ENCODE results near the gene FYB2.

FYB2 gene

DNA sequence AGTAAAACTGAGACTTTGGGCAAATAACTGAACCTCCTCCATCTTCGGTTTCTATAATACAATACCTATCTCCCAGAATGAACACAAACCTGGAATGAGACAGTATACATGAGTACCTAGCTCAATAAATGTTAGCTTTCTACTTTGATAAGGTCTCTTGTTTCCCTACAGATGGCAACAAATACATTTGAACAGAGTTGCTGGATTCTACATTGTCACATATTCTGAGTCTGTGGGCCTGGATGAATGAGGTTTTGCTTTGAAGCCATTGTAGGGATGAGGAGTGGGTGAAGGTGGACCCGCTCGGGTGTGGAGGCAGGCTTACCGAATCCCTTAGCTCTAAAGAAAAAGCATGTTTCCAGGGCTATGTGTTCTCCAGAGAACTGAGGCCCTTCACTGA lies 13.9 kb upstream of the FYB2 start:
- DNase-seq (ENCODE audit: low spot score): no peak

DNA sequence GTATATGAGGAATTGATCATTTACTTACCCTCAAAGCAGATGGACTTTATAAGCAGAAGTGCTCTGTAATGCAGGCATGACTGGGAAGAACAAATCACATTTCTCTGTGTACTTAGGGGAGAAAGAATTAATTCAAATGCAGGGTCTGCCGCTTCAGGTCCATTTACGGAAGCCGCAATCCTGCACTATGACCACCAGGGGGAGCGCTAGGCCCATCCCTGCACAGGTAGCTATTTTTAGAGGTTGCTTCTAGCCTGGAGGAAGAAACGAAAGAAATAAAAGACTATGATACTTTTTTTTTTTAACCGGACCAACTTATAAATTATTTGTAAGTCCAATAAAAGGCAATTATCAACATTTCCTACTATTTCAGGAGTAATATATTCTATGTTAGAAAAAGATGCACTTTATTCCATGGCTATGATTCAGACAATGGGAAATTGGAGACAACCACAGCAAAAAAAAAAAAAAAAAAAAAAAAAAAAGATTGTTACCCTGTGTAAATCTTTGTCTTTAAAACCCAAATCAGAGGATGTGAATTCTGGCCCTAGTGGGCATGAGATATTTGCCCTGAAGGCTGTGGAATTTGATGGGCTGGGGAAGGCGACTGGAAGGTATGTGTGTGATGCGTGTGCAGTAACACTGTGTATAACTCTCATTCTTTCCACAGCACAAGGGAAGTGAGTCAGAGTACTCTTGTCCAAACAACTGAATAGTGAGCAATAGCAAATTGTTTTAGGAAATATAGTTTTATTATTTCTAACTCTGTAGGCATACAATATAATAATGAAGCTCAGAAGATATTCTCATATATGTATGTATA lies 12.9 kb upstream of the FYB2 start:
- DNase-seq (ENCODE audit: low spot score): peak; percentile 78

DNA sequence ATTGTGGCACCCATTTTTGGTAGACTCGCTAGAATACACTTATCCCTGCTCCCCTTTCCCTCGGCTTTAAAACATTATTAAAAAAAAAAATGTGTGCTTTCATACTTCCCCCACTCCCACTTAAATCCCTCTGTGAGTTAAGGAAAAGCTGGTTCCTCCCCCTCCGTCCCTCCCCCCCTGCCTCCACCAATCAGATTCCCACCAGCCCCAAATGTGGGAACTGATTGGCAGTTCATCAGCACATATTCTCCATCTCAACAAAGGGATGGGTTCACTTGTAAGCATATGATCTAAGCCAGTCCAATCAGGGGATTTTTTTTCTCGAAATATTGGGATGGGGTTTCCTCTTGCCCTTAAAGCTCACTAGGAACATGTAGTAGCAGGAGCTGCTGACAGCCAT lies 10.8 kb upstream of the FYB2 start:
- DNase-seq (ENCODE audit: low spot score): no peak

DNA sequence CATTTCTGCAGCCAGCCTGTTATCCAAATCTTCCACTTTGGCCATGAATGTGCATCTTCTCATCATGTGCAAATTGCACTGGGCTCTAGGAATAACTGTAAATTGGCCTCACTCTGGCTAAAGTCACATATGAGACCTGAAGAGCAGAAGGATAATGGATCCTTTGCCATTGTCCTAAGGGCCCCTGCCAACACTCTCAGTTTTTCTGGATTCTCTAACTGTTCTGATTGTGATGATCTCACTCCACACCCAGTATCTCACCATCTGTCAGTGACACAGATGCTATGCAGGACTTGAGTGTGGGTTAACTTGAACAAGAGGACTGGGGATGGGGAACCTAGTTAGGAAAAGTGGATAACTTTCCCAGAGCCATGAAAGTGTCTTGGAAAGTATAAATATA lies 8.5 kb upstream of the FYB2 start:
- no peak for DNase-seq (ENCODE audit: low spot score)

DNA sequence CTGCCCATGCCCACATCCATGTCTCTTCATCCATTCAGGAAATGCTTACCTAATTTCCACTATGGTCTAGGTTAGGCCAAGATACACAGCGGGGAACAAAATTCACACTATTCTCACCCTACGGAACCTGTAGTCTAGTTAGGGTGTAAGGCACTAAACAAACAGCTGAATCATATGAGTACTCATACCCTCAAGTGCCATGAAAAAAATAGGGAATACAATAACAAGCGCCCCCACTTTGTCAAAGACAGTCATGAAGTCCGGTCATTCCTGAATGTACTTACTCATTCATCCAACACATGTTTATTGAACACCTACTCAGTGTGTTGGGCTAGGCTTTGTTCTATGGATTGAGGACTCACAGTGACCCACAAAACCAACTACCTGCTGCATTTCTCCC lies 6.2 kb upstream of the FYB2 start:
- DNase-seq (ENCODE audit: low spot score): no peak

DNA sequence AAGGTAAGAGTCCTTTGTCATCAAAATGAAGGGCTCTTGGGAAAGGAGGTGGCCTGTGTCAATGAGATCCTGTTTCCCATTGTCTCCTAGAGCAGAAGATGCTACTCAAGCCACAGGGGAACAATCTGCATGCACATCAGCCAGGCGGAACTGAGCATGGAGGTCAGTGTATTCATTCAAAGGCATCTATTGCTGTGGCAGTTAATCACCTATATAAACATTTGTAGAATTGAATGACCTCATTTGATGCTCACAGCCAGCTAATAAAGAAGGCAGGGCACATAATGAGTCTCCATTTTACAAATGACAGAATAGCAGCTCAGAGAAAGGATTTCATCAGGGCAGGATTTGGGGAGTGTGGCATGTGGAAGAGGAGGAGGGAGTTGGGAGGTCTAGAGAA lies 5.7 kb upstream of the FYB2 start:
- no peak for DNase-seq (ENCODE audit: low spot score)

DNA sequence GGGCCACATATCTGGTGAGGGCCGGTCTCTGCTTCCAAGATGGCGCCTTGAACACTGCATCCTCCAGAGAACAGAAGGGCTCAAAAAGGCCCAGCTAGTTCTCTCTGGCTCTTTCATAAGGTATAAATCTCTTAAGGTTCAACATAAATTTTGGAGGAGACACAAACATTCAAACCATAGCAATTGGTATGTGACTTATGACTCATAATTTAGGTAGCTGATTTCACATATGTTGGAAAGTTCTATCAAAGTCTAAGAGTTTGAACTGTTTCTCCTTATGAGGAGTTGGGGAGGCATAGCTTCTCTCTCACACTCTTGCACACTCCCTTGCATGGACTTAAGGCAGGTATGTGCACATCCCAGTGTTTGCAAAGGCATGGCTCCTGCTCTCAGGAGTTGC lies 5.1 kb upstream of the FYB2 start:
- no peak for DNase-seq (ENCODE audit: low spot score)

DNA sequence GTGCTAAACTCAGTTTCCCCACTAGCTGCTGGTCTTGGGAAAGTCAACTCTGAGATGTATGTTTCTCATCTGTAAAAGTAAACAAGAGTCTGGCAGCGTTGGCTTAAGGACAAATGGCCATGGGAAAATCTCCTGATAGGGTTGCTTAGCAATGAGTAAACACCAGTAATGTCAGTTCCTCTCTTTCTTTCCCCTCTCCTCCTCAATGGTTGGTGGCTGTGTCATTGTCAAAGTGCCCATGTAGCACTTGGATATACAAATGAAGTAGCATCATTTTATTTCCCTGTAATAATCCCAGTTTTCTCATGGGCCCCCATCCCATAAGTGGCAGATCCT lies 2.2 kb upstream of the FYB2 start:
- DNase-seq (ENCODE audit: low spot score): no peak

DNA sequence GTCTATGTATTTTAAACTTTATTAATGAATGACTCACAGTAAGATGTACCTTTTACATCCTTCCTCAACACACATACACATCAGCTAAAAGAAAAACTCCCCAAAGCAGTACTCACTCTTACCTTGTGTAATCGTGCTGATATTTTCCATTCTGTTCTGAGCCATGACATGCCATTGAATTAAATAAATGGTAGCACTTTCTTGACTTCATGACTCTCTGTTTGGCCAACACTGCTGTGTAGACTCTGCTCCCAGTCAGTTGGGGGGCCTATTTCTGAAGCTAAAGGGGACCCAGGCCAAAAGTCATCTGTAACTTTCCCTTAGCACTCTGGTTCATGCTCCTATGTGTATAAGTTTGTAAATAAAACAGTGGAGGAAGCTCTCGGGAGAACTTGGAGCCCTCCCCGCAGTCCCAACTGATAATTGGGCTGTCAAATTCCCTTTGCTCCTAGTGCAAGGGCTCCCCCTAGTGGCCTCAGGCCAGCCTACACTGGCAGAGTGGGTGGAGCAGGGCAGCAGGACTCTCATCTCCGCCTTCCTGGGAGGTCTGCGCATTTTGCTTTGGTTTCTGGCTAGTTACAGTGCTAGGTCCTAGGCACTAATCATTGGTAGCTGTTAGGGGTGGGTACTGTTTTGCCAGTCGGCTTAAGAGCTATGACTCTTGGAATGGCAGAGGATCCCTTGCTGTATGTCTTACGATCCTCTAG lies 1.7 kb upstream of the FYB2 start:
- peak; percentile 75 for DNase-seq (ENCODE audit: low spot score)

DNA sequence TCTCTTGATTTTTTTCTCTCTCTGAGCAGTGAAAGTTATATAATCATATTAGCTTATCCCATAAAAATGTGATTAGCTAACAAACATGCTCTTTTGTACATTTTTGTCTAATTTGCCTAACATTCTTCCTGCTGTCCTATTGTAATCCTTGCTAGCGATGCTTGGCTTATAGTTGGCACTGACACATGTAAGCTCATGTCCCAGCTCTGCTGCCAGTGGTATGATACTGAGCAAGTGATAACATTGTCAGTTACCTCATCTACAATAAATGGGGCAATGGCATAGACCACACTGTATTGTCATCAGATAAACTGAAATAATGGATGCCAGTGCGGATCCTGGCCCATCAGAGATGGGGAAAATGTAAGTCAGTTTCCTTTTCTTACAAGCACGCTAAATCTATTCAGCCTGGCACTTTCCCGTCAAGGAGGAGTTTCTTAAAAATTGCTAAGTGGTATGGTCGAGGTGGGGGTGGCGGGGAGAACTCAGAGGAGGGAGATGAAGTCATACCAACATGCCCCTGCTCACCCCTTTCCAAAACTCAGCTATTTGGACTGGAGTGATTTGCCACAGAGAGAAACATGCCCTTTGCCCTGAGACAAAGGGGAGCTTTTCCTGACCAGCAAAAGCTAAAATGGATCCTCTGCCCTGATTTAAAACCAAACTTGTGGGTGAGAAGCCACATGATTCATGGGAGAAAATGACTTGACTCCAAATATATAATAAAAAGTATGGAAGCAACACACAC lies 1.3 kb downstream of the FYB2 start:
- no peak for DNase-seq (ENCODE audit: low spot score)

DNA sequence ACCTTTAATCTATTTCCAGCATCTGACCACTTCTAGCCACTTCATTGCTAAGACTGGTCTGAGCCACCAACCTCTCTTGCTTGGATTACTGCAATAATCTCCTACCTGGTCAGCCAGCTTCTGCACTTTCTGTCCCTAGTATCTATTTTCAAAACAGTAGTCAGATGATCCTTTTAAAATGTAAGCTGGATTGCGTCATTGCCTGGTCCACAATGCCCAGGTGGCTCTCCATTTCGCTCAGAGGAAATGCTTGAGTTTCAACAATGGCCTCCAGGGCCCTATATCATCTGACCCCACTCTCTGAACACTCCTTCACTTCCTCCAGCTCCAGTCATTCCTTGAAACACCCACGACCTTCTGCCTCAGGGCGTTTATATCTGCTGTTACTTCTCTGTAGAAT lies 2.3 kb downstream of the FYB2 start:
- DNase-seq (ENCODE audit: low spot score): no peak

DNA sequence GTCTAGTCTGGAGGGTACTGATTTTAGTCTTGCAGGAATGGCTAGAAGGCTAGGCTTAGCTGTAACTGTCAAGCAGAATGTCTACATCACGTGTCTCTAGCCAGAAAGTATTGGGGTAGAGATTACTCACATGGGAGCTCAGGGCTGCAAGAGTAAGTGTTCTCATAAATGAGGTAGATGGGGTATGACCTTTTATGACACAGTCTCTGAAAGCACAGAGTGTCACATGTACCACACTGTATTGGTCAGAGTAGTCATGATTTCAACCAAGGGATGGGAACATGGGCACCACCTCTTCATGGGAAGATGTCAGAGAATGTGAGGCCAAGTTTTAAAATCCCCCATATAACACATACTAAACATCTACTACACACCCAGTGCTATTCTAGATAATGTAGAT lies 2.9 kb downstream of the FYB2 start:
- no peak for DNase-seq (ENCODE audit: low spot score)

DNA sequence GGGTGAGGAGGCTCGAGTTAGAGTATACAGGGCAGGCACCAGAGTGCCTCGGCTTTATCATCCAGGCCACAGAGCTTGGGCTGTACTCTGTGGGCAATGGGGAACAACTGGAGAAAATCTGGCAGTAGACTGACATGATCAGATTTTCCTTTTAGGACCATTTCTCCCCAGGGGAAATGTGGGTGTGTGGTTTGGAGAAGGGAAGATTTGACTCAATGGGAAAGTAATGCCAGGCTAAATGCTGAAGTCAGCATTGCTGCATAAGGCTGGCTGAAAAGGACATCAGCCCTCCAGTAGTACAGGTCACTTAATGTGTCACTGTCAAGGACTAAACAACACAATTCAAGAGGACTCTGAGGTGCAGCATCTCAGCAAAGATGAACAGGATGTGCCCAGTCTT lies 5.0 kb downstream of the FYB2 start:
- DNase-seq (ENCODE audit: low spot score): no peak

DNA sequence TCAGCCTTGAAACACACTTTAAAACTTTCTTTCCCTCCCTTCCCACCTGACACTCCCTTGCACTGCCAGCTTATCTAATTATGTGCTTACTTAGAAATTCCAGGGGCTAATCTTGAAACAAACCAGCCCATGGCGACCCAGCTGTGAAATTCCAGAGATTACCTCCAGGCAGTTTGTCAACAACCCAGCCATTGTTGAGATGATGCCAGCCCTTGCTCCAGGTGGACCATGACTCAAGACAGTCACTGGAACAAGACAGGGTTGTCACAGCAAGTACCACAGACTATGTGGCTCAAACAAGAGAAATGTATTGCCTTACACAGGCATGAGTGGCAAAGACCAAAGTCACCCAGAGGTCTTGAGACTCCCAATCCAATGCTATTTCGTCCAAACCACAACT lies 7.9 kb downstream of the FYB2 start:
- DNase-seq (ENCODE audit: low spot score): no peak

DNA sequence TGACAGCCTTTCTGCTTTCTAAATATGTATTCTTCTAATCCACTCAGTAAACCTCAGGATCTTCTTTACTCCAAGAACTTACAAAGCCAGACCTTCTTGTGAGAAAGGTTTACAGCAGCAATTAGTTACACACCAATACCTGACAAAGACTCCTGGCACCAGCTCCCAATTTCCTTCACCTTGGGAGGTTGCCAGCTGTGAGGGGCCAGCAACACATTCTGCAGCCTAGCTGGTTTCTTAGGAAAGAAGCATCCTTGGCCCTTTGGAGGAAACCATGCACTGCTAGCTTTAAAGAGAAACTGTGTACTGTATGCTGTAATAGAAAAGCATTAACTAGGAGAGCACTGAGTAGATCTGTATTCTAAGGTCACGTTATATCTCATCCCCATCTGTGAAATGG lies 10.8 kb downstream of the FYB2 start:
- no peak for DNase-seq (ENCODE audit: low spot score)

DNA sequence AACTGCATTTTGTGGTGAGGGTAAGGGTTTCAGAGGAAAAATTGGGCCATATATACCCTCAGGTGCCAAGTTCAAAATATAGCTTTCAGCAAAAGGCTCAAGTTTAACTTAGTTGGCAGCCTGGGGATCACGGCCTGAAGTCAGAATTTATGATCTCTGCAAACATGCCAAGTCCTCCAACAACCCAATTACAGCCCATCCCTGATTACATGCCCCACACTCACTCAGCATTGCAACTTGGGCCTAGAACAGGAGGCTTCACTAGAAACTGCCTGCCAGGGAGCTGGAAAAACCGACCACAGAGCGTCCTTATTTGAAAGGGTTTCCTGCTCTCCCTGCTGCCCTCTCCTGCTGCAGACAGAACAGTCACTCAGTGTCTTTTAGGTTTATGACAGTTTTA lies 12.4 kb downstream of the FYB2 start:
- no peak for DNase-seq (ENCODE audit: low spot score)

DNA sequence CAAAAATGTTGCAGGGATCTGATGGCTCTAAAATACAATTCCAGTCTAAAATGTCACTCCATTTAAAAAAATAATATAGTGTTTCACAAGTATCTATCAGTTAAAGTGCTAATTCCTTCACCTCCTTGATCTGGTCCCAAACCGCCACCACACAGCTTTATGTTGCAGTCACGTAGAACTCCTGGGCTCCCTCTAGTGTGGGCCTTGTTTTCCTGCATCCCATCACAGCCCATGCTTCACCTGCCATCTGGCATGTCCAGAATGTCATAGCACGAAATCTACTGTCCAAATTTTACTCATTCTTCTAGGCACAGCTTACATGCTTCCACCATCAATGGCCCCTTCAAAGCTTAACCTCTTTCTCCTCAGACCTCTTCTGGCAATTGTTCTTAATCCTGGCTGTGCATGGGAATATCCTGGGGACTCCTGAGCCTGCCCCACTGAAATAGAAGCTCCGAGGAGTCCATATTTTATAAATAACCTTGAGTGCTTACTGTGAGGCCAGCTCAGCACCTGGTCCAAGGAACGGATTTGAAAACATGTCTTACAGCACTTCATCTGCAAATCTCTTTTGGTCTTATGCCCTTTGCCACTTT lies 15.5 kb downstream of the FYB2 start:
- no peak for DNase-seq (ENCODE audit: low spot score)

DNA sequence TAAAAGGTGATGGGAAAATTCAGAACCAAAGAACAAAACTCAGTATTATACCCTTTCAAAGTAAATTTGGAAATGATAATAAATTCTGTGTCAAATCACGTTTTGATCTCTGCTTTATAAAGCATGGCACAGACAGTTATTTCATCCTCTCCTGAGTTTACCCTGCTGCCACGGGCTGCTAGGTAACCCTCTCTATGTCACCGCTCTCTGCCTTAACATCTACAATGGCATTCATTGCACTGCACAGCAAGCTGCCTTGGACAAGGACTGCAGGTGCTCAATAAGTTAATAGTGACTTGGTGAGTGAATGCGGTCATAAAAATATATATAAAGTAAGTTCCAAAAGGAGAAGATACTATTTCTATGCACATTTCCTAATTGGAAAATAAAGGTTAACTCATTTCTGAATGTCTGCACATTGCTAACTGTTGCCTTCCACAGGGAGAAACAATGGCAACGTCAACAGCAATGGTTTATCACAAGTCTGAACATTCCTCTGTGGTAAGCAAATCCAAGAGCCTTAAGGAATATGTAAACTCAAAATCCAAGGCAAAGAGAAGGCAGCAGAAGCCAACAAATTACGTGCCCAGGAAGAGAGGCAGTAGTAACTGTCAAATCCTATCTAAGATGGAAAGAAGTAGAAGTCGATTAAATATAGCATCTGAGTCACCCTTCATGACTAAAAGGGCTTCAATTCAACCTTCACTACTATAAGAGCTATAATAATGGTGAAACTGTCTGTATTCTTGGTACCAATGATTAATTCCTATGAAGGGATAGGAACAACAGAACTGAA lies 19.4 kb downstream of the FYB2 start:
- no peak for DNase-seq (ENCODE audit: low spot score)

DNA sequence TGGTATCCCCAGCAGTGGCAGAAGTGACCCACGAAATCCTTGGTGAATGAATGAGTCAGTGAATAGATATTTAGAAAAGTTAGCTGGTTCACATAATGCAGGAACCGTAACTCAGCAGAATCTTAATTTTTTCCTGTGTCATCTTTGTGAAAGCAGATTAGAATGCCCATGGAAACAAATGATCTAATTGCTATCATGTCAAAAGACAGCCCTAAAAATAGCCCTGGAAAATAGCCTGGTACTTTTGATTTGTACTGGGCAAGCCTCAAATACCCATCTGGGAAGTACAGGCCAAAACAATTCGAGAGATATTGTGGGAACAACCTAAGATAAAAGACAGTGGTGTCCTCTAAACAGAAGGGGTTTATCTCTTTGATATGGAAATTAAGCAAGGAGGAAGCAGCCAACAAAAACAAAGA lies 21.1 kb downstream of the FYB2 start:
- no peak for DNase-seq (ENCODE audit: low spot score)

DNA sequence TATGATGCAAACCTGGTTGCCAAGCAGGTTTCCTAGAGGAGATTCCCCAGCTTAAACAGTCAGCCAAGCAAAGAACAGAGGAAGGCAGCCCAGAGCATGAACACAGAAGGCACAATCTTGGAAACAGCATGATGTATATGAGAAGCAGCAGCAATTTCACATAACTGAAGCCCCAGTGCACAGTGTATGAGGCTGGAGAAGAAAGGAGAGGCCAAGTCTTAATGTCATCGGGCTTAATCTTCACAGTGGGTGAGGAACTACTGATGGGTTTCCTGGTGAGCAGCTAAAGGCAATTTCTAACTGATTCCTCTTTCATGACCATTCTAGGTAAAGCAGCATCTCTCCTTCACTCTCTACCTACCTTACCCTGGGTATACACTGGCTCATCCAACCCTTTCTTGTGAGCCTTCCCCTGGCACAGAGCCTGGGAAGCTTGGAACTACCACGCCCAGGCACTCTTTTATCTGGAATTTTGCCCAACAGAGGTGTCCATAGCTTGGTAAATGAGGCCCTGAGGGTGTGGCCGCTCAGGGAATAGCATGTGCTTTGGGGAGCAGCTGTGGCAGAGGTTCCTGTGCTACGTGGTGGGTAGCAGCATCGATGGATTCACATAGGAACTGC lies 22.0 kb downstream of the FYB2 start:
- DNase-seq (ENCODE audit: low spot score): no peak

DNA sequence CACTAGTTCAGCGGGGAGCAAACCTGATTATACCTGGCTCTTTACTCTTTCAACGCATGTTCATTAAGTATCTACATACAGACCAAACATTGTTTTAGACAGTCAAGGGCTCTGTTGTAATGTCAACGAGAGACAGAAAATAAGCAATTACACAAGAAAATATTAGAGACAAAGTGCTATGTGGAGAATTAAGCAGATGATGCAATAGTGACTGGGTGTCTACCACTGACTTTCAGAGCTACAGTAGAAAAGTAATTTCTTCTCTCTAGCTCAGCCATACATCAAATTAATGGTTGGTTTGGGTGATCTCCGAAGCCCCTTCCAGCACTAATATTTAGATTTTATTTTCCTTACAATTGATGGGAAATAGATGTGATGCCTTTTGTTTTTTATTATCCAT lies 23.3 kb downstream of the FYB2 start:
- no peak for DNase-seq (ENCODE audit: low spot score)

DNA sequence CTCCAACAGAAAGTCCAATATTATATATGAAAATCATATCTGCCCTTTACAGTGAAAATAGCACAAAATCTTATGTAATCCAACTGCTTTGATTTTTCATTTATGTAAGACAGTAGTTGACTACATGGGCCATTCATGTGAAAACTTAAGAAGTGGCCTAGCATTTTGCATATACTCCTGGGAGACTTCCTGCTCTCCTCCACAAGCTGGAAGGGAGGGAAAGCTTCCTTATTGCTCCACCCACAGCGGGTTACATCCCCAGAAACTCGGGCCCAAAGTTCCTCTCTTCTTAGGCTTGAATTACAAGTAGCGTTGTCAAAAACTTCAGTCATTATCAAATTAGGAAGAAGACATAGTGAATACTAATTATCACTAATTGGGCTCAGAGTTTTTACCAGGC lies 29.2 kb downstream of the FYB2 start:
- DNase-seq (ENCODE audit: low spot score): no peak
